ENCODE measurements around the gene JSRP1. TPM values are rescaled to one million over a fixed set of nuclear protein-coding genes. Genes with fewer than 3 reads are reported as not detected.

The JSRP1 gene
- total and polyA plus RNA-seq, 2 donors (not counting 1 experiment from before 2014, with no cell fraction given): not detected

DNA sequence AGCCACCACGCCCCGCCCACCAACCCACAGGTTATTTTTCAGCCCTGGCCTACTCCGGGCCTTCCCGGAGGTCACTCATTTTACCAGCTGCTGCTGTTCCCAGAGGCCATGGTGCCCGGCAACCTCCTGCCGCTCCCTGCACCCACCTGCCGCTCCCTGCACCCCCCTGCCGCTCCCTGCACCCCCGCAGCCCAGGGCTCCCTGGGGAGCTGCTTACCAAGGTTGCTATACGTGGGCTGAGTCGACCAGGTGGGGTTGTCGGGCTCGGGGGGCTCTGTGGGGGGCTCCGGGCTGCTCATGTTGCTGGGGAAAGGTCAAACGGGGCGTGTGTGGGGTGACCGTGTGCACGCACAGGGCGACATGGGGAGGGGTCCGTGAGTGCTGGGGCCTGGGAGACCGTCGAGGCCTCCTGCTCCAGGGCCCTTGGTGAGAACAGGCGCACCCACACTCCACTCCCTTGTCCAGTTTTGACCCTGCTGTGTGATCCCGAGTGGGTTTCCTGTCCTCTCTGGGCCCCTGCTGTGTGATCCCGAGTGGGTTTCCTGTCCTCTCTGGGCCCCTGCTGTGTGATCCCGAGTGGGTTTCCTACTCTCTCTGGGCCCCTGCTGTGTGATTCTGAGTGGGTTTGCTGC is 24.5 kb upstream of the JSRP1 start:
- no peak overlapping the region for H3K4me2 ChIP-seq (ENCODE audit: extremely low read depth, insufficient read depth, low read length)
- H4K20me1 ChIP-seq (ENCODE audit: control insufficient read depth, extremely low read depth, insufficient read depth, low read length): no peaks in the 10 kb centered on the region
- no peaks in the 10 kb centered on the region for H3K9me3 ChIP-seq (ENCODE audit: control insufficient read depth, insufficient read depth, low read depth, low read length)
- no peak for DNase-seq (ENCODE audit: low read depth in 2 of 2)
- TF ChIP-seq EZH2 (IDR thresholded peaks at IDR 0.05; ENCODE audit: low read length, missing control alignments) (no peak), CTCF (conservative IDR thresholded peaks at IDR 0.05 in 1 of 2, IDR thresholded peaks at IDR 0.05 in 1 of 2; ENCODE audit: low read depth in 1 of 2, low read length in 2 of 2) (no peak)
- no peaks in the 10 kb centered on the region for H3K79me2 ChIP-seq (ENCODE audit: control insufficient read depth, insufficient read depth, low read length)
- no peak overlapping the region for H3K27ac ChIP-seq (ENCODE audit: insufficient read depth, low read length)
- H3K9ac ChIP-seq (ENCODE audit: insufficient read depth, low read length): no peak overlapping the region
- H3K4me1 ChIP-seq (ENCODE audit: control insufficient read depth, extremely low read depth, insufficient read depth, low read length): no peaks in the 10 kb centered on the region
- H3K4me3 ChIP-seq (replicated peaks in 1 of 4; ENCODE audit: control extremely low read depth in 1 of 4, insufficient read depth in 1 of 4, low read depth in 3 of 4, low read length in 4 of 4): no peak overlapping the region
- H3K27me3 ChIP-seq (ENCODE audit: control insufficient read depth, insufficient read depth, low read length): no peaks in the 10 kb centered on the region
- H3K36me3 ChIP-seq (ENCODE audit: control insufficient read depth, insufficient read depth, low read length): no peaks in the 10 kb centered on the region
- H2AFZ ChIP-seq (ENCODE audit: low read length): no peak overlapping the region

DNA sequence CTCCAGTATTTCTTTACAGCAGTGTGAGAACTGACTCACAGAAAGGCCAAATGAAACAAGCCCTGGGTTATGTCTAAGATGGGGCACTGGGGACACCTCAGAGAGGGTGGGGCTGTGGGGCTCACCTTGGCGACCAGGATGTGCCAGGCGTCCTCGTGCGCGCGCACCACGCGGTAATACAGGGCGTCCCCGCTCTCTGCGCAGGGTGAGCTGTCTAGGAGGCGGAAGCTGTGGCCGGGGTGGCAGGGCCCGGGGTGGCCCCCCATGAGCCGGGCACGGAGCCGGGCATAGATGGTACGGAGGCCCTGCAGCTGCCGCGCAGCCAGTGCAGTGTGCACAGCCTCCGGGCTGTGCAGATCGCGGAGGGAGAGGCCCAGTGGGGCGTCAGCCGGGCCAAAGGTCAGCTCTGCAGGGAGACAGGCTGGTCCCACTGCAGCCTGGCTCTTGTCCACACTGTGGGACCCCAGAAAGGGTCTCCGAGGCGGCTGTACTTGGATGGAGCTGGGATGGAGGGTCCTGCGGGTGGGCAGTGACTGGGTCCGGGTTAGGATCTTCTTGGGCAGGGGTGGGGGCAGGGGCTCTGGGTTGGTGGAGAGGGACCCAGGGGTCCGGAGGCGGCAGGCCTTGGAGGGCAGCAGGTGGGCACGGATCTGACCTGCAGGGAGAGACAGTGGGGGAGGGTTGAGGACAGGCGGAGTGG is 22.4 kb upstream of the JSRP1 start:
- peaks cover 2% of the 10 kb centered on the region for H3K4me1 ChIP-seq (ENCODE audit: control insufficient read depth, extremely low read depth, insufficient read depth, low read length)

More for the DNA sequence above, 22.4 kb upstream of the JSRP1 start:
- no peak overlapping the region for H3K9ac ChIP-seq (ENCODE audit: insufficient read depth, low read length)
- H3K36me3 ChIP-seq (ENCODE audit: control insufficient read depth, insufficient read depth, low read length): peaks cover 10% of the 10 kb centered on the region
- no peaks in the 10 kb centered on the region for H3K9me3 ChIP-seq (ENCODE audit: control insufficient read depth, insufficient read depth, low read depth, low read length)
- TF ChIP-seq EZH2 (IDR thresholded peaks at IDR 0.05; ENCODE audit: low read length, missing control alignments): no peak
- no peak for TF ChIP-seq CTCF (conservative IDR thresholded peaks at IDR 0.05 in 1 of 2, IDR thresholded peaks at IDR 0.05 in 1 of 2; ENCODE audit: low read depth in 1 of 2, low read length in 2 of 2)
- no peaks in the 10 kb centered on the region for H4K20me1 ChIP-seq (ENCODE audit: control insufficient read depth, extremely low read depth, insufficient read depth, low read length)
- peaks cover 16% of the 10 kb centered on the region for H3K79me2 ChIP-seq (ENCODE audit: control insufficient read depth, insufficient read depth, low read length)
- no peak overlapping the region for H3K4me2 ChIP-seq (ENCODE audit: extremely low read depth, insufficient read depth, low read length)
- H3K27ac ChIP-seq (ENCODE audit: insufficient read depth, low read length): no peak overlapping the region
- no peak overlapping the region for H2AFZ ChIP-seq (ENCODE audit: low read length)
- no peak for DNase-seq (ENCODE audit: low read depth in 2 of 2)
- no peaks in the 10 kb centered on the region for H3K27me3 ChIP-seq (ENCODE audit: control insufficient read depth, insufficient read depth, low read length)
- no peak overlapping the region for H3K4me3 ChIP-seq (replicated peaks in 1 of 4; ENCODE audit: control extremely low read depth in 1 of 4, insufficient read depth in 1 of 4, low read depth in 3 of 4, low read length in 4 of 4)

Measured in fibroblast of lung (primary cell).